ENCODE measurements around the gene RAD9A. TPM values are rescaled to one million over a fixed set of nuclear protein-coding genes. Genes with fewer than 3 reads are reported as not detected.
"Not testable (repeated sequence)": the region's sequence is repeated elsewhere in the genome, so short reads cannot be mapped to it uniquely, and the experiment has no call there.

RAD9A gene
- total and polyA plus RNA-seq, 5 donors from 2014 or later = 3.5 to 27.5 (median 6.7) TPM

DNA sequence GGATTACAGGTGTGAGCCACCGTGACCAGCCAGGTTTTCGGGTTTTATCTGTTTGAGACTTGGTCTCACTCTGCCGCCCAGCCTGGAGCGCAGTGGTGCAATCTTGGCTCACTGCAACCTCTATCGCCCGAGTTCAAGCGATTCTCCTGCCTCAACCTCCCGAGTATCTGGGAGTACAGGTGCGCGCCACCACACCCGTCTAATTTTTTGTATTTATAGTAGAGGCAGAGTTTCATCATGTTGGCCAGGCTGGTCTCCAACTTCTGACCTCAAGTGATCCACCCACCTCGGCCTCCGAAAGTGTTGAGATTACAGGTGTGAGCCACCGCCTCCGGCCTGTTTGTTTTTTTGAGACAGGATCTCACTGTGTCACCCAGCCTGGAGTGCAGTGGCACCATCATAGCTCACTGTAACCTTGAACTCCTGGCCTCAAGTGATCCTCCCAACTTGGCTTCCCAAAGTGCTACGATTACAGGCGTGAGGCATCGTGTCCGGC, 35.6 kb downstream of the RAD9A start:
- H3K27me3 ChIP-seq (ENCODE audit: control insufficient read depth, insufficient read depth, low read length); DNase-seq; H3K36me3 Mint-ChIP-seq; ATAC-seq (ENCODE audit: low read depth in 2 of 2); H3K27me3 Mint-ChIP-seq; H3K9me3 Mint-ChIP-seq; H3K9me3 ChIP-seq (ENCODE audit: control insufficient read depth in 2 of 2, low read length in 2 of 2): not testable (repeated sequence)
- Histone ChIP-seq H3K36me3 (ENCODE audit: control insufficient read depth, insufficient read depth, low read length) (peaks cover 12% of the 10 kb centered on the region), H3K27ac (ENCODE audit: insufficient read depth, low read length, poor library complexity, severe bottlenecking) (peak overlapping the region; percentile 89), H3K4me1 (ENCODE audit: control insufficient read depth, insufficient read depth, low read length, poor library complexity, severe bottlenecking) (peaks cover 32% of the 10 kb centered on the region), H3K4me3 (ENCODE audit: low read depth, low read length) (peak overlapping the region; percentile 97)
- H3K4me1 Mint-ChIP-seq = peaks cover 5 to 75% (median 25%) of the 10 kb centered on the region in 4 donors
- peak overlapping the region; percentile 95 to 97 (median 97) for H3K27ac Mint-ChIP-seq
- peak overlapping the region; percentile 95 to 99 (median 98) for H3K4me3 Mint-ChIP-seq

DNA sequence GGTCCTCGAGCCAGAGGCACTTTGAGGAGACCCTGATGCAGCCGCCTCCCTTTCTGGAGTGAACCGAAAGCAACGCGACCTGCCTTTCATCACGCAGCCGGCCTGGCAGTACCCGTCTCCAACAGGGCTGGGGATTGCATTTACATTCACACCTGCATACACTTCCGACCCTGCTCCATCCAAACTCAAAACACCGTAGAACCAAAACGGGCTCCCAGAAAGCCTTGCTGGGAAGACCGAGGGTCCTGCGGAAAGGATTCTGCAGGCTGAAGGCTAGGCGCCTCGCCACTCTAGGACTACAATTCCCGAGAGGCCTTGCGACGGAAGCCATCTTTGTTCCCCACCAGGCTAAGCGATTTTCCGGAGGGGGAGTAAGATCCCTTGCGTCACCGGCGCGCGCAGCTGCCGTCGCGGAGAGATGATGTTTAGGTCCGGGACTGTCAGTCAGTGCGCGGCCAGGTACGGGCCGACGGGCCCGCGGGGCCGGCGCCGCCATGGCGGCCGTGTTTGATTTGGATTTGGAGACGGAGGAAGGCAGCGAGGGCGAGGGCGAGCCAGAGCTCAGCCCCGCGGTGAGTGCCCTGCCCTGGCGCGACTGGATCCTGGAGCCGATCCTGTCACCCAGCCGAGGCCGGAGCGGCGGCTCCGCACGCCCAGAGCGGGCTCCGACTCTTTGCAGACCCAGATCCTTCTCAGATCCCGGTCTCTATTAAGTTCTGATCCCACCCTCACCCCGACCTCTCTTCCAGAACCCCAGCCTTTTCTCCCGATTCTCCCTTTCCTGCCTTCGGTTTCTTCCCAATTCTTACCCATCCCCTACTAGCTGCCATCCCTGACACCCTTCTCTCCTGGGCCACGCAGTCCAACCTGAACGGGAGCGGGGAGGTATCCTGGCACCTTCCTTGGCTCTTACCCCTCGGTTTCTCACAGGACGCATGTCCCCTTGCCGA, 36.5 kb downstream of the RAD9A start, which contains the start of gene RPS6KB2:
Gene RPS6KB2 (plus strand): TSS at position 443 of the 950 bp plus-strand sequence. CDS start 52 bp downstream, at position 495.
- DNase-seq = peak; percentile 98 to 99 (median 99)
- peak within 1 kb of the TSS; percentile 95 to 99 (median 98) for H3K4me3 Mint-ChIP-seq
- Histone ChIP-seq H3K4me3 (ENCODE audit: low read depth, low read length) (peak within 1 kb of the TSS; percentile 97), H3K4me1 (ENCODE audit: control insufficient read depth, insufficient read depth, low read length, poor library complexity, severe bottlenecking) (peaks cover 41% of the 10 kb centered on the region), H3K36me3 (ENCODE audit: control insufficient read depth, insufficient read depth, low read length) (peaks cover 14% of the 10 kb centered on the region), H3K27me3 (ENCODE audit: control insufficient read depth, insufficient read depth, low read length) (no peaks in the 10 kb centered on the region), H3K27ac (ENCODE audit: insufficient read depth, low read length, poor library complexity, severe bottlenecking) (peak within 1 kb of the TSS; percentile 89), H3K9me3 (ENCODE audit: control insufficient read depth in 2 of 2, low read length in 2 of 2) (no peaks in the 10 kb centered on the region)
- ATAC-seq (ENCODE audit: low read depth in 2 of 2) = peak; percentile 87 to 89
- peak within 1 kb of the TSS; percentile 95 to 97 (median 97) for H3K27ac Mint-ChIP-seq
- no peaks in the 10 kb centered on the region for H3K9me3 Mint-ChIP-seq
- H3K36me3 Mint-ChIP-seq = peaks cover 5% of the 10 kb centered on the region
- H3K4me1 Mint-ChIP-seq = peaks cover 5 to 75% (median 24%) of the 10 kb centered on the region in 4 donors
- peaks cover 6% of the 10 kb centered on the region for H3K27me3 Mint-ChIP-seq

DNA sequence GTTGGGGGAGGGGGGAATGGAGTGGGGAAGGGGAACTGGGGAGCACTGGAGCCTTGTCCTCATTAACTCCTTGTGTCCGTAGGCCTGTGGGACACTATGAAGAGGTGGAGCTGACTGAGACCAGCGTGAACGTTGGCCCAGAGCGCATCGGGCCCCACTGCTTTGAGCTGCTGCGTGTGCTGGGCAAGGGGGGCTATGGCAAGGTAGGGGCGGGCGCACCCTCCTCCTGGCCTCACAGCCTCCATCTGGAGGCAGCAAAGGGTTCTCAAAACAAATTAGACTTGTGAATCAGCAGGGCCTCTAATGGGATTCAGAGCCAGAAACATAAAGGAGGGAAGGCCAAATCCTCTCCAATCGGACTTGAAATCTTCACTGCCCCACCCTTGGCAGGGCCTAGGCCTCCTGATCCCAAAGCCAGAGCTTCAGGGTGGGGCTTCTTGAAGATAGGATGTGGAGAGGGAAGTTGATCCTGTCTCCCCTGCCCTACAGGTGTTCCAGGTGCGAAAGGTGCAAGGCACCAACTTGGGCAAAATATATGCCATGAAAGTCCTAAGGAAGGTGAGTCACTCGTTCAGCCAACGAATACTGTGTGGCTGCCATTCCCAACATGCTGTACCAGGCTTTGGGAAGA, 37.4 kb downstream of the RAD9A start:
- peaks cover 5 to 79% (median 26%) of the 10 kb centered on the region in 4 donors for H3K4me1 Mint-ChIP-seq
- DNase-seq (no peak), ATAC-seq (ENCODE audit: low read depth in 2 of 2) (no peak)
- H3K9me3 ChIP-seq (ENCODE audit: control insufficient read depth in 2 of 2, low read length in 2 of 2) = no peaks in the 10 kb centered on the region
- H3K36me3 Mint-ChIP-seq = peaks cover 5% of the 10 kb centered on the region
- H3K4me3 Mint-ChIP-seq = peak overlapping the region; percentile 95 to 99 (median 98)
- peaks cover 6% of the 10 kb centered on the region for H3K27me3 Mint-ChIP-seq
- H3K36me3 ChIP-seq (ENCODE audit: control insufficient read depth, insufficient read depth, low read length) = peaks cover 15% of the 10 kb centered on the region
- peak overlapping the region; percentile 63 to 97 (median 97) for H3K27ac Mint-ChIP-seq
- H3K9me3 Mint-ChIP-seq = no peaks in the 10 kb centered on the region
- peaks cover 50% of the 10 kb centered on the region for H3K4me1 ChIP-seq (ENCODE audit: control insufficient read depth, insufficient read depth, low read length, poor library complexity, severe bottlenecking)
- H3K27me3 ChIP-seq (ENCODE audit: control insufficient read depth, insufficient read depth, low read length) = no peaks in the 10 kb centered on the region
- peak overlapping the region; percentile 89 for H3K27ac ChIP-seq (ENCODE audit: insufficient read depth, low read length, poor library complexity, severe bottlenecking)
- H3K4me3 ChIP-seq (ENCODE audit: low read depth, low read length) = peak overlapping the region; percentile 97

DNA sequence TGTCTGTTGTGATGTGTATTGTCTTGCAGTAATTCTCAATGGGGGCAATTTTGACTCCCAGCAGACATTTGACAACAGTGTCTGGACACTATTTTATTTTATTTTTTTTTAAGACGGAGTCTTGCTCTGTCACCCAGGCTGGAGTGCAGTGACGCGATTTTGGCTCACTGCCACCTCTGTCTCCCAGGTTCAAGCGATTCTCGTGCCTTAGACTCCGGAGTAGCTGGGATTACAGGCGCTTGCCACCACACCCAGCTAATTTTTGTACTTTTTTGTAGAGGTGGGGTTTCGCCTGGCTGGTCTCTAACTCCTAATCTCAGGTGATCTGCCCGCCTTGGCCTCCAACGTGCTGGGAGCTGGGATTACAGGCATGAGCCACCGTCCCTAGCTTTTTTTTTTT, 37.9 kb downstream of the RAD9A start:
- Histone ChIP-seq H3K9me3 (ENCODE audit: control insufficient read depth in 2 of 2, low read length in 2 of 2) (no peaks in the 10 kb centered on the region), H3K4me3 (ENCODE audit: low read depth, low read length) (peak overlapping the region; percentile 97), H3K27me3 (ENCODE audit: control insufficient read depth, insufficient read depth, low read length) (no peaks in the 10 kb centered on the region), H3K27ac (ENCODE audit: insufficient read depth, low read length, poor library complexity, severe bottlenecking) (peak overlapping the region; percentile 89), H3K4me1 (ENCODE audit: control insufficient read depth, insufficient read depth, low read length, poor library complexity, severe bottlenecking) (peaks cover 52% of the 10 kb centered on the region), H3K36me3 (ENCODE audit: control insufficient read depth, insufficient read depth, low read length) (peaks cover 15% of the 10 kb centered on the region)
- Mint-ChIP-seq H3K36me3 (peaks cover 5% of the 10 kb centered on the region), H3K4me1 (peaks cover 5 to 80% (median 27%) of the 10 kb centered on the region in 4 donors), H3K9me3 (no peaks in the 10 kb centered on the region), H3K27me3 (peaks cover 6% of the 10 kb centered on the region), H3K4me3 (peak overlapping the region; percentile 62 to 99 (median 96)), H3K27ac (peak overlapping the region in 1 of 3 donors; percentile 97)
- ATAC-seq (ENCODE audit: low read depth in 2 of 2) = no peak
- DNase-seq = no peak

DNA sequence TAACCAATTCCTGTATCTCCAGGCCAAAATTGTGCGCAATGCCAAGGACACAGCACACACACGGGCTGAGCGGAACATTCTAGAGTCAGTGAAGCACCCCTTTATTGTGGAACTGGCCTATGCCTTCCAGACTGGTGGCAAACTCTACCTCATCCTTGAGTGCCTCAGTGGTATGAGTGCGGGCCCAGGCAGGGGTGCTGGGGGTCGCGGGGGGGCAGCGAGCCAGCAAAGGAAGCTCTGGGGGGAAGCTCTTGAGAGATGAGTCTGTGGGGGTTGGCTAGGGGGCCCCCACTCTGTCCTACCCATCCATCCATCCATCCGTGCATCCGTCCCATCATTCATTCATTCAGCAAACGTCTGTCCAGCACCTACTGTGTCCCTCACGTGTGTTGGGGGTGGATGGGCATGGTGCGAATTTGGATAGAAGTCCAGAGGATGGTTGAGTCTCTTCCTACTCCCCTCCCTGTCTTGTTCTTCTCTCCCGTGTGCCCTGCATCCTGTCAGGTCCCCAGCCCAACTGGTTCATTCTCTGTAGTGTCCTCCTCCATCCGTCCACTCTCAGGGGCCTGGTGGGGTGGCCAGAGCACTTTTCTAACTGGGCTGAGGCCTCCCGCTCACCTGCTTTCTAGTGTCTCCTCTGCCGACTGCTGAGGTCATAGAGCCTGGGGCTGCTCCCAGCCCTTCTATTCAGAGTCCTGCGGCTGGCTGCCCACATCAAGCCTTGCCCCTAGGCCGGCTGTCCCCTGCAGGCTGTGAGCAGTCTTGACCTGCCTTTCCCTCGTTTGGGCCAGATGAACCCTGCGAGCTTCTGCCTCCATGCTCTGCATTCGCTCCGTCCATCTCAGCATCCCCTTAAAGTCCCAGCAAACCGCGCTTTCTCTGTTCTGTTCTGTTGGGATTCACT, 39.8 kb downstream of the RAD9A start:
- peak overlapping the region; percentile 60 to 86 (median 78) for H3K4me3 Mint-ChIP-seq
- peaks cover 6% of the 10 kb centered on the region for H3K27me3 Mint-ChIP-seq
- peaks cover 5 to 82% (median 26%) of the 10 kb centered on the region in 4 donors for H3K4me1 Mint-ChIP-seq
- peak overlapping the region; percentile 71 to 94 (median 89) for H3K27ac Mint-ChIP-seq
- ATAC-seq (ENCODE audit: low read depth in 2 of 2) = no peak
- no peak overlapping the region for H3K4me3 ChIP-seq (ENCODE audit: low read depth, low read length)
- peaks cover 7% of the 10 kb centered on the region for H3K36me3 Mint-ChIP-seq
- no peaks in the 10 kb centered on the region for H3K27me3 ChIP-seq (ENCODE audit: control insufficient read depth, insufficient read depth, low read length)
- DNase-seq = no peak
- peaks cover 23% of the 10 kb centered on the region for H3K36me3 ChIP-seq (ENCODE audit: control insufficient read depth, insufficient read depth, low read length)
- H3K9me3 ChIP-seq (ENCODE audit: control insufficient read depth in 2 of 2, low read length in 2 of 2) = no peaks in the 10 kb centered on the region
- no peak overlapping the region for H3K27ac ChIP-seq (ENCODE audit: insufficient read depth, low read length, poor library complexity, severe bottlenecking)
- H3K9me3 Mint-ChIP-seq = no peaks in the 10 kb centered on the region
- H3K4me1 ChIP-seq (ENCODE audit: control insufficient read depth, insufficient read depth, low read length, poor library complexity, severe bottlenecking) = peaks cover 70% of the 10 kb centered on the region

DNA sequence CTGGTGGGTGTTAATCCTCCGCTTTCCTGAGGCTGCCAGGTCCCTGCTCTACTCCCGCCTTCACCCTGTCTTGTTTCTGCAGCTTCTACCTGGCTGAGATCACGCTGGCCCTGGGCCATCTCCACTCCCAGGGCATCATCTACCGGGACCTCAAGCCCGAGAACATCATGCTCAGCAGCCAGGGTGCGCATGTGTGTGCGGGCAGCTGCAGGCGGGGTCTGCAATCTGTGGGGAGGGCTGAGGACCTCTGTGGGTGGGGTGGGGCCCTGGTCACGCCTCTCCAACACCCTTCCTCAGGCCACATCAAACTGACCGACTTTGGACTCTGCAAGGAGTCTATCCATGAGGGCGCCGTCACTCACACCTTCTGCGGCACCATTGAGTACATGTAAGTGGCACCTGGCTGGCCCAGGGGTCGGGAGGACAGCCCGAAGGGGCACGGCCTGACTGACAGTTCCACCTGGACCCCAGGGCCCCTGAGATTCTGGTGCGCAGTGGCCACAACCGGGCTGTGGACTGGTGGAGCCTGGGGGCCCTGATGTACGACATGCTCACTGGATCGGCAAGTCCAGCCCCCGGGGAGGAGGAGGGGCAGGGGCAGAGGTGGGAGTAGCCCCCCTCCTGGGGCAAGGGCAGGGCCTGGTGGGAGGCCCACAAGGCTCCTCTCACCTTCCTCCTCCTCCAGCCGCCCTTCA, 41.0 kb downstream of the RAD9A start:
- Histone ChIP-seq H3K4me1 (ENCODE audit: control insufficient read depth, insufficient read depth, low read length, poor library complexity, severe bottlenecking) (peaks cover 72% of the 10 kb centered on the region), H3K36me3 (ENCODE audit: control insufficient read depth, insufficient read depth, low read length) (peaks cover 23% of the 10 kb centered on the region), H3K27ac (ENCODE audit: insufficient read depth, low read length, poor library complexity, severe bottlenecking) (peak overlapping the region; percentile 94), H3K4me3 (ENCODE audit: low read depth, low read length) (no peak overlapping the region), H3K9me3 (ENCODE audit: control insufficient read depth in 2 of 2, low read length in 2 of 2) (no peaks in the 10 kb centered on the region), H3K27me3 (ENCODE audit: control insufficient read depth, insufficient read depth, low read length) (no peaks in the 10 kb centered on the region)
- peaks cover 10% of the 10 kb centered on the region for H3K36me3 Mint-ChIP-seq
- H3K27ac Mint-ChIP-seq = peak overlapping the region in 1 of 3 donors; percentile 42
- peaks cover 5 to 78% (median 24%) of the 10 kb centered on the region in 4 donors for H3K4me1 Mint-ChIP-seq
- ATAC-seq (ENCODE audit: low read depth in 2 of 2) (no peak), DNase-seq (no peak)
- peak overlapping the region in 3 of 4 donors; percentile 72 to 86 (median 75) for H3K4me3 Mint-ChIP-seq
- H3K9me3 Mint-ChIP-seq = no peaks in the 10 kb centered on the region
- H3K27me3 Mint-ChIP-seq = peaks cover 5% of the 10 kb centered on the region

All from CD4-positive, CD25-positive, alpha-beta regulatory T cell (primary cell).